Caki2 (cell line): Measurements from ENCODE around the gene FBXO7. TPM values are rescaled to one million over a fixed set of nuclear protein-coding genes. Genes with fewer than 3 reads are reported as not detected.
A peak's percentile ranks its signal among the peaks of the same experiment; 100 is the strongest.

Experiments used
- DNase-seq: peaks from one replicate; pipeline ENCODE4 v3.0.0-alpha.2; 2015; ENCODE audit warnings: low read depth
- in situ Hi-C: cut with HindIII; loops from 2 replicates; pipeline ENCODE4 v1.10.0; 2016; ENCODE audit warnings: low sequenced_read_pairs, low pct_unique_long_range_greater_than_20kb, mixed read lengths
- total RNA-seq: library from RNA; depleted of rRNA; stranded (reverse); fragments of >200 nt; shearing (Covaris generic); gene quantifications from 2 replicates; pipeline ENCODE4 v1.2.3, GENCODE V29; 2014; ENCODE audit warnings: low replicate concordance

Gene FBXO7
- total RNA-seq, 1 experiment from 2014 or later = 145 TPM

DNA sequence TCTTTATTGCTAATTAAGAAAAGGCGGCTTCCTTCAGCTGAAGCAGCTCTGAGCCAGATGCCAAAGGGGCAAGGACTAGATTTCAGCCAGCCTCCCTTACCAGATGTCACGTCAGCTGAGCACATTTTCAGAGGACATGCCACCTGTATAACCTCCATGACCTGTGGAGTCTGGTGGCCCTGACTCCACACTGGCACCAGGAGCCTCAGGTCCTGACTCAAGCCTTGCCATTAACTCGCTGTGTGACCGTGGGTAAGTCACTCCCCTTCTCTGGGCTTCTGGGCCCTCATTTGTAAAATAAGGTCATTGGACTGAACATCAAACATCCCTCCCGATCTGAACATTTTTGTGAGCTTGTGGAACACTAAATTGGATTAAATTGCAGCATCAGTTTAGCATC, 46.0 kb downstream of the FBXO7 start:
- in situ Hi-C loops = no loop called here
- DNase-seq = no peak

DNA sequence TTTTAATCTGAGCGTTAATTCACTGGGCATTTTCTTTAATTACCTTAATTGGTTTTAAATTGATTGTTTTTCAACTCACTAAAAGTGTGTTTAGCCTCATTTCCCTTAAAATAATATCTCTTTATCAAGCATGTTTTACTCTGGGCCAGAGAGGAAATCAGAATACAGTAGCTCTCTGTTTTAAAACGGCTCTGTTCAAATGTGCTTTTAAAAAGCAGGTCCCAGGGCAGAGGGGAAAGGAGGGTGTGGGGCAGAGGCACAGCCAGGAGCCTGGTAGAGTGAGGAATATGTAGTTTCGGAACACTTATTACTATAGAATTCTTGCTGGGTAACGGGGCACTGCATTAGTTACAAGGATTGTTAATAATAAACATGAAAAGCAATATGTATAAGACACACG, 47.6 kb downstream of the FBXO7 start:
- in situ Hi-C loops = no loop called here
- no peak for DNase-seq

DNA sequence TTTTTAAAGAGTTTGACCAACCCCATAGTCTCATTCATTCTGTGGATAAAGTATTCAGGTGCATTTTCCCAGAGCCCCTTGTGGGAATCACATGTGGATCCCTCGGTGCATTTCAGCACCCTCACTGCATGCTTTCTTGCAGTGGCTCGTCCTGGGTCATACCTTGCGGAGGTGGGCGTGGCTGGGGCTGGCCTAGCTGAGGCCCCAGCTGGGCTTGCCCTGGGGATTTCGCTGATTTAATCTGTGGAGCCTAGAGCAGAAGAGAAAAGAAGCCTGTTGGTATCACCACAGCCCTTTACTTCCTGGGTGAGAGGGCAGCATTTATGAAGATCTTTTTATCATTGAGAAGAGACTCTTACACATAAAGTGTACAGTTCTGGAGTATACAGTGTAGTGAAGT, 53.1 kb downstream of the FBXO7 start:
- no peak for DNase-seq
- in situ Hi-C loops = no loop called here

DNA sequence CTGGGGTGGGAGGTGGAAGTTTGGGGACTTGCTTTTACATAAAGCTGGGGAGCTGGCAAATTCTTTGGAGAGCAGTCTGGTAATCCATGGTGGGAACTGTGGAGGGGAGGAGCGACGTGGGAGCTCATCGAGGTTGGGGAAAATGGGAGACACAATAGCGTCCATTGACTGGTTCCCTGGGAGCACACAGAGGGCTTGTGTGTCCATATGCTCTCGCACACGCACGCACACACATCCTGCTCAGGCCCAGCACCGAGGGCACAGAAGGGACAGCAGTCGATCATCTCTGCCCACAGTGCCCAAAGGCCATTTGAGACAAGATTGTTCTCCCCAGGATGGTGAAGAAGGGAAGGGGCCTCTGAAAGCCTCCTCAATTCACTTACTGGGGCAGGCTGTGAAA, 53.7 kb downstream of the FBXO7 start:
- in situ Hi-C loops = no loop called here
- DNase-seq = no peak

DNA sequence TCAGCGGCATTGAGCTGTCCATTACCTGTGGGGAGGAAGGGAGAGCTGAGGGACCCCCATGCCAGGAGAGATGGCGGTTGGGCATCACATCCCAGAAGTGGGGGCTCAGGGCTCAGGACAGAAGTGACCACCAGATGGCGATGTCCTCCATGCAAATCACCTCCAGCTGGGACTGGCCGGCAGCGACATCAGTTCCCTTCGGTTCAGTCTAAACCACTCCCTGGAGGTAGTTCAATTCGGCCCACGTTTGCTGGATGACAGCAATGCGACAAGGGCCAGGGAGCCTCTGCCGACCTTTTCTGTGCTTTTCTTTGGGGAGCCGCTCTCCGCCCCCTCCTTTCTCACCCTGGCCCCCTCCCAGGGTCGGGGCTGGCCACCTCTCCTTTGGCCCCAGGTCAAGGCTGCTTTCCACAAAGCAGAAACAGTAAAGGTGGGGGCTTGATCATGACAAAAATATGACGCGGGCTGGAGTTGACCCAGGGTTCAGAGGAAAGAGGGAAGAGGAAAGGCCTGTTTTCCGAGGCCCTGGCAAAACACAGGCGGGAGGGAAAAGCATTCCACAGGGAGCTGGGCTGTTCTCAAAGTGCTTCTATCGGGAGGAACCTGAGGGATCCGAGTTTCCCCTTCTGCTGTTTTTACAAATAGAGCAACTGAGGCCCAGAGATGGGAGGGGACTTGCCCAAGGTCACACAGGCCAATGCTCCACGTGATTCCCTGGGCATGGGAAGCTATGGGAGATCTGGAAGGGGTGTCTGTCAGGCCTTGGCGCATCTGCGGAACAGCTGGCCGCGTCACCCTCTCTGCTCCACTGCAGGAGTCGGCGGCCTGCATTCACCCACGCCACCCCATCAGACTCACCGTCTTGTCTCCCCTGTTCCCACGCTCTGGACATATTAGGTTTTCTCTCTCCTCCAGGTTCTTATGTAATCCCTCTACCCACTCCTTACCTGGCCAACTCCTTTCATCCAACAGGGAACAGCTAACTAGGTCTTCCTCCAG, 54.7 kb downstream of the FBXO7 start:
- DNase-seq = peak; percentile 47
- in situ Hi-C loops = no loop called here

- in situ Hi-C loops = no loop called here
- no peak for DNase-seq
Measured at GRCh38 chr22:32531228-32531627, 56.6 kb downstream of the FBXO7 start.

DNA sequence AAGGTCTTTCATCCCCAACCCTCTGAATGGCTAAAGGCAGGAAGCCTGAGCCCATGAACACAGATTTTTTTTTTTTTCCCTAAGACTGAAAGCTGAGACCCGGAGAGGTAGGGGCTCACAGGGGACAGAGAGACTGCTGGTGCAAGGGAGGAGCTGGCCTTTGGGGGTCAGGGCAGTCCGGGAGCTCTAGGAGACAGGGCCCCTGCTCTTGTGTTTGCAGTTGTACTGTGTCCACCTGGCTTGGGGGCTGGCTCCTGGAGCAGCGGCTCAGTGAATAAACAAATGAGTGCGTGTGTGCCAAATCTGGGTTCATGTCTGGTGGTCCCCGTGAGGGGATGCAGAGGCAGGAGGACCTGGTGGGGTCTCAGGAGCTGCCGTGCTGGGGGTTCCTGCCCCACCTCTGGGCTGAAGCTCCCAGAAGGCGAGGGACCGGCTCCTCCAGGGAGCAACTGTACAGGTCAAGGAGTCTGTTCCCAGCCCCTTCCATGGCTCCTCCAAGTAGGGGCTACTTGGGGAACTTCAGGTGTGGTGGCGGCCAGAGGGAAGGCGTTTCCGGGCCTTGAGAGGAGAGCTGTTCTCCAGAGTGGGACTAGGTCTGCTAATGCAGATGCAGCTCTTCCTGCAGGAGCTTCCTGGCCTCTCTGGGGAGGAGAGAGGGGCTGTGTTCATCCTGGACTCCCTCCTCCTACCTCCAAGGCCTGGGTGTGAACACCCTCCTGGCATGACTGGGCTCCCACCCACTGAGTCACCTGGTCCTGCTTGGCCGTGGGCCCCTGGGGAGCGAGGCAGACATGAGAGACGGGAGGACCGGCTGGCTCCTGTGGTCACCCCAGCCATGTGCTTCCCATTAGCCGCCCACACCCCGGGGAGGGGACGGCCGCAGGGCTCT, 57.6 kb downstream of the FBXO7 start:
- in situ Hi-C loops = no loop called here
- peak; percentile 60 for DNase-seq

DNA sequence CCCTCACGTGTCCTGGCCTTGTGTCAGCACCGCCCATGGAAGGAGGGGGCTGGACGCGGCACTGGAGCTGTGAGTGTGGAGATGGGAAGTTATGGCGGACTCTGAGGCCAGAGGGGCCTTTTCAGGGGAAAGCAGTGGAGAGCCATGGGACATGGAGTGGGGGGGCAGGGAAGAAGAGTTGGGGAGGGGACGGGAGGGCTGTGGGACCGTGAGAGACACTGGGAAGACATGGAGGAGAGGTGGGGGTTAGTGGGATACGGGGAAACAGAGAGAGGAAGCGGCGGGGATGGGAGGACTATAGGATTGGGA, 58.2 kb downstream of the FBXO7 start:
- DNase-seq = no peak
- in situ Hi-C loops = no loop called here

DNA sequence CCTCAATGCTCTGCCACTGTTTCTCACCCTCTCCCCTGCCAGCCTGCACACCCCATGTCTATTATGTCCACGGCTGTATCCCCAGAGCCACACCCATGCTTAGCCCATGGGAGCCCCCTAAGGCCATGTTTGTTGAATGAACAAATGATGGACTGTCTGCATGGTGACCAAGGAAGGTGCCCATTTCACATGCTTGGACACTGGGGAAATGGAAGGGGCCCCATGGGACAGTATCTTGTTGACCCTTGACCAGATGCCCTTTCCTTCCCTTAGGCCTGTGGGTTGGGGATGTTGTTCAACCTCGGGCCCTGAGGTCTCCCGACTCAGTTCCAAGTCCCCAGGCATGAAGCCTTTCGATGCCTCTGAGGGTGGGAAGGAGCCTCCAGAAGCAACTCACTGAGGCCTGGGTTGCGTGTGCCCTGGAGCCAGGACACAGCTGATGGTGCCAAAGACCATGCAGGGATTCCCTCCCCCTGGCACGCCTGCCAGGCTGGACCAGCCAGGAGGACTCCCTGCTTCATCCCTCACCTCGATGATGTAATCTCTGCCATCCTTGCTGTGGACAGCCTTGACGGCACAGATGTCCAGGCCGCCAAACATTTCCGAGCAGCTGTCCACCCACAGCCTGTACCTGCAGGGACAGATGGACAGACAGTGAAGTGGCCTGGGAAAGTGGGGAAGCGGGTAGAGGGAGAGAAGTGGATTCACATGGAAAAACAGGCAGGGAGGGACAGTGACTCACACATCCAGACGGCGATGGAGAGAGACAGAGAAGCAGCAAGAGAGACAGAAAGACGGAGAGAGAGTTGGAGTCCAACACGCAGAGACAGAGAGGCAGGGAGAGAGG, 58.9 kb downstream of the FBXO7 start:
- no peak for DNase-seq
- in situ Hi-C loops = no loop called here

DNA sequence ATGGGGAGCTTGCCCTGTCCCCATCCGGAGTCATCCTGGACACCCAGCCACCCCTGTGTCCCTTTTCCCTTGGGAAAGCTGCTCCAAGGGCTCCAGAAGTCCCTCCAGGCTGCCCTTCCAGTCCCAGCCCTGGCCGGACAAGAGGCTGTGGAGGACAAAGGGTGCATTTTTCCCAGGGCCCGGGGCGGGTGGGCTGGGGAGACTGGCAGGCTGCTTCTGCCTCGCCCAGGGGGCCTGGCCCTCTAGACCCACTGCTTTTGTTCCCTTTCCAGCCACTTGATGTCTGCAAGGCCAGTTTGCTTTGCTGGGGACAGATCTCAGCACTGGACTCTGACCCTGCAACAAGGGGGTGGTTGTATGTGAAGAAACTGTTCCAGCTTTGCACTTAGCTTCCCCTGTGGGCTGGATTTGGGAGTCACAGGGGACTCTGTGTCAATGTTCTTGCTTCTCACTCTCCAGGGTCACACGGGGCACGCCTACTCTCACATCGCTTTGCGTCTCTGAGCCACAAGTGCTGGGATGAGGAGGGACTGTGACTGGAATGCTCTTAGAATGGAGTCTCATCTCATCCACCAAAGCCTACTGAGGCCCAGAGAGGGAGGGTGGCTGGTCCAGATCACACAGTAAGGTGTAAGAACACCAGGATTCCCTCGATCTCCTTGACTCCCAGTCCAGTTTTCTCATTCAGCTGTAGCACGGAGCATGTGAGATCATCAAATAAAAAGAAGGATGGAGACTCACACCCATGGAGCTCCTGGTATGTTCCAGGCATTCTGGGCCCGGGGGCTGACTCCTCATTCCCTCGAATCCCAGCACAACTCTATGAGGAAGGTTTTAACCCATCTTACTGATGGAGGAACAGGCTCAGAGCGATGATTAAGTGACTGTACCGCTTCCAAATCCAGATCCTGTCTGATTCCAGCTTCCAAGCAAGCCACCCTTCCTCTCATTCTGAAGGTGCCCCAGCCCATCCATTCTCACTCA, 59.9 kb downstream of the FBXO7 start:
- in situ Hi-C loops = no loop called here
- no peak for DNase-seq

DNA sequence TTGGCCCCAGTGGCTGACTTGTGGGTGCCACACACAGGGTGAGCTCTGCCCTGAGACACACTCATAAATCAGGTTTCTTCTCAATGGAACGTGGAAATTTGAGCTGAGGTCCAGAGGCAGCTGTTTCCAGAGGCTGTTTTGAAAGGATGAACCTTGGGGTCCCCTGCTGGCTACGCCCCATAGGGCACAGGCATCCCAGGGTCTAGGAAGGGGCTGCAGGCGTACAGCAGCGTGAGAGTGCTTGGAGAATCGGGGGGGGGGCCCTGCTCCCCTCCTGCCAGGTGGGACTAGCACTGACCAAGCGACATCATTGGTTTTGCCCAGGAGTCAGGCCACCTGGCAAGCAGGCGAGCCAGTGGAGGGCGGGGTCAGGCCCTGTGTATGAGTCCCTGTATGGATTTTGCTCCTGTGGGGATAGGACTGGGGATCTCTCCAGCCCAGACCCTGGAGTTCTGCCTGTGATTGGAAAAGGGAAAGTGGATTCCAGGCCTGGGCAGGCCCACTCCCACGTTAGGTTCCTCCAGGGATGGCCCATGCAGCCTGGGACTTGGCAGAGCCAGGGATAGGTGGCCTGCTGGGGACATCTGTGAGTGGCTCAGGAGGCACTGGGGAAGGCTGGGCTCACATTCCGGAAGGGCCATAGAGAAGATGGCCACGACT, 61.0 kb downstream of the FBXO7 start:
- in situ Hi-C loops = no loop called here
- DNase-seq = no peak

- no peak for DNase-seq
- in situ Hi-C loops = no loop called here
Measured at GRCh38 chr22:32536352-32536751, 61.7 kb downstream of the FBXO7 start.

DNA sequence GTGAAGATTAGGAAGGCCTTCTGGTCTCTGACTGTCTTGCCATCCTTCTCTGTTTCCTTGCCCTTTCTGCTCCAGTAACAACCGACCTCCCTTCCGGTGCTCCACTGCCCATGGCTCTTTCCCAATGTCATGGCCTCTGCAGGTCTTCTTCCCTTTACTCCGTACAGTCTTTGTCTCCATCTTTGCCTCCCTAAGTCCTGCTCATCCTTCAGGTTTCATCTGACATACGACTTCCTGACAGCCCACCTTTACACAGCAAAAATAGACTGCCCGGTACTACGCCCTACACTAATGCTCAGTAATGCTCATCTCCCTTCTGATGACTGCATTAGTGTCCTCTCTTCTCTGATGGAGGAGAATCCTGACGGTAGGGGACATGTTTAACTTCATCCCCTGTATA, 63.9 kb downstream of the FBXO7 start:
- DNase-seq = no peak
- in situ Hi-C loops = no loop called here

- no peak for DNase-seq
Measured at GRCh38 chr22:32539631-32540421, 65.2 kb downstream of the FBXO7 start.

GRCh38 chr22:32541481-32541880, 66.9 kb downstream of the FBXO7 start:
- in situ Hi-C loops = no loop called here
- no peak for DNase-seq

More at GRCh38 chr22:32539631-32540421, 65.2 kb downstream of the FBXO7 start:
- in situ Hi-C loops = no loop called here

GRCh38 chr22:32542066-32542676, 67.6 kb downstream of the FBXO7 start:
- DNase-seq = no peak
- in situ Hi-C loops = no loop called here
